CD4-positive, alpha-beta T cell treated with Interleukin-2 at 100 ng/mL for 4 hours (primary cell): ENCODE results near the gene NRXN2.
"Not testable (repeated sequence)": the region's sequence is repeated elsewhere in the genome, so short reads cannot be mapped to it uniquely, and the experiment has no call there.

Source experiments
- DNase-seq: peaks from one replicate; pipeline ENCODE4 v3.0.0-alpha.2; 2020; ENCODE audit warnings: low spot score

NRXN2 gene

GRCh38 chr11:64564947-64565889 is 157.8 kb downstream of the NRXN2 start:
- no peak for DNase-seq

- no peak for DNase-seq
Measured at GRCh38 chr11:64564419-64564818, 158.6 kb downstream of the NRXN2 start.

- no peak for DNase-seq
Measured at GRCh38 chr11:64563966-64564365, 159.0 kb downstream of the NRXN2 start.

- no peak for DNase-seq
Measured at GRCh38 chr11:64562723-64563351, 160.2 kb downstream of the NRXN2 start.

- no peak for DNase-seq
Measured at GRCh38 chr11:64561984-64562722, 160.8 kb downstream of the NRXN2 start.

GRCh38 chr11:64561429-64561828 is 161.6 kb downstream of the NRXN2 start:
- not testable (repeated sequence) for DNase-seq

GRCh38 chr11:64560941-64561340 is 162.1 kb downstream of the NRXN2 start:
- DNase-seq, result no peak

GRCh38 chr11:64560139-64560771 is 162.7 kb downstream of the NRXN2 start:
- no peak for DNase-seq

GRCh38 chr11:64559351-64560138 is 163.5 kb downstream of the NRXN2 start:
- DNase-seq, result no peak

- no peak for DNase-seq
Measured at GRCh38 chr11:64558869-64559268, 164.1 kb downstream of the NRXN2 start.

- no peak for DNase-seq
Measured at GRCh38 chr11:64558065-64558745, 164.8 kb downstream of the NRXN2 start.

GRCh38 chr11:64556721-64557250 is 166.2 kb downstream of the NRXN2 start:
- no peak for DNase-seq
